GM19397 (cell line): ENCODE measurements around the gene TMEM242.
"Not testable (repeated sequence)": the region's sequence is repeated elsewhere in the genome, so short reads cannot be mapped to it uniquely, and the experiment has no call there.

ENCODE experiments used
- ATAC-seq: cut with Tn5 transposase; IDR thresholded peaks from one replicate; pipeline ENCODE4 v1.9.1; 2021; ENCODE audit warnings: mild to moderate bottlenecking, moderate library complexity; ENCODE audit not compliant: unreplicated experiment

The TMEM242 gene

DNA sequence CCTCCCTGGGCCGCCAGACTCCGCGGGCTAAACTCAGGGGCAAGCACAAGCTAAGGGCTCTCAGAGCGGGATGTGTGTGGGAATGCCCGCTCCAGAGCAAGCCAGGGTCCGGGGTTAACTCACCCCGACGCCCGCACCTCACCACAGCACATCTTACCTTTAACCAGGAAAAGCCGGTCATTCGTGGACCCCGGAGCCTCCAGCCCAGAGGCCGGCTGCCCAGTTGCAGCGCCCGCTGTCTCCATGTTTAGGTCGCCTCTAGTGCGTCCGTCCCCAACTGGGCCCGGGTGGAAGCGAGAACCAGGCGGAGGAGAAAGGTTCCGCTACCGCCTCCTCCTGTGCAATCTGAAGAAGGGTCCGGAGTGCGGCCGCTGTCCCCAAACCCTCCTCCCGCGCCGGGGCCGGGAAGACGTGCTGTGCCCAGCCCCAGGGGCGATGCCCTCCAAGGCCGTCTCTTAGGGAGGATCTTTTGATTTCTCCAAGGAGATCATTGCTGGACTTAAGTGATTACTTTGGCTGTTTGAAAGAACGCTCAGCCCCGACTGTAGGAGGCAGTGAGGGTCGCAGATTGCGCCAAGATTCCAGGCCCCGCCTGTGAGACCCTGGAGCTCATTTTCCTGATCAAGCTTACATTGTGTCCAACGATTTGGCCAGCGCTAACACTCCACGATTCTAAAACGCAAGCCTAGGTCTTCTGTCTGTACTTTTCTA is at the start of gene TMEM242:
TSS of gene TMEM242 (minus strand) at position 265 of the 711 bp plus-strand sequence. CDS start at position 245, 20 bp downstream.
- peak; percentile 91 for ATAC-seq

DNA sequence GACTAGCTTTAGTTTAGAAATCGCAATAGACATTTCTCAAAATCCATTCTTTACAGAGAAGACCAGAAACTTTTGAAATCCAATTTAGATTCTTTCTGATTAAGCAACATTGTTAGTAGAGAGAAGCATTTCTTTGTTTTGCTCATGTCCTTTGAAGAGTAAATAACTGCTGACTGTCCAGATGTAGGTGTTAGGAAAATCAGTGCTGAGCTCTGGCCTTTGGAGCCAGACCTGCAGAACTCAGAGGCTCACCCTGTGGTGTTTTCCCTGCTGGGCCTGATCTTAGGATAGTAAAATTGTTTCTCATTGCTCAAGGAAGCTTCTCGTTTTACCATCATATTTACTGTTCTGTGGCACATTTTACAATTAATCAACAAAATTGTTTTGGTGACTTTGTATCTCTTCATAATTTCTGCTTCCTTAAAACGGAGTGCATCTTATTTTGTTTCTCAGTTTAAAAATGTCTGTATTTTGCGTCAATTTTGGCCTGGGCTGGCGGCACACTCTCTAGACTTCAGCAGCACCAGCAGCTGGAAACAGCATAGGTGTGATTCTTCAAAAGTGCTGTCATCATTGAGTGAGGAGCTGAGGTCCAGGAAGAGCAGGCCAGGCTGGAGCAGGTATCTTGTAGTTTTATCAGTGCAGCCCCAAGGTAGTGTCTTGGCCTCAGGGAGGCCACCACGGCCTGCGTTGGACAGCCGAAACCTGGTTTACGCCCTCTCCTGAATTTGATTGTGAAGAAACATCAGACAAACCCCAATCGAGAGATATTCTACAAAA is 49.4 kb upstream of the TMEM242 start:
- no peak for ATAC-seq

DNA sequence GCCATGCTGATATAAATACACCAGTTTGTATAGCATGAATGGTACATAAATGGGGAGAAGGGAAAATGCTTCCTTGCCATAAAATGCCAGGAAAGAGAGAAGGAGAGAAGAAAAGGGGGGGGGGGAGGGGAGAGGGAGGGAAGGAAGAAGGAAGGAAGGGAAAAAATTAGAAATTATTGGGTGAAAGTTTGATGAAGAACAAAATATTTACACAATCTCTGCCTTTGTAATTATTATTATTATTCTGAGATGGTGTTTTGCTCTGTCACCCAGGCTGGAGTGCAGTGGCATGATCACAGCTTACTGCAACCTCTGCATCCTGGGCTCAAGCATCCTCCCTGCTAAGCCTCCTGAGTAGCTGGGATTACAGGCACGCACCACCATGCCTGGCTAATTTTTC is 47.4 kb upstream of the TMEM242 start:
- ATAC-seq: no peak

DNA sequence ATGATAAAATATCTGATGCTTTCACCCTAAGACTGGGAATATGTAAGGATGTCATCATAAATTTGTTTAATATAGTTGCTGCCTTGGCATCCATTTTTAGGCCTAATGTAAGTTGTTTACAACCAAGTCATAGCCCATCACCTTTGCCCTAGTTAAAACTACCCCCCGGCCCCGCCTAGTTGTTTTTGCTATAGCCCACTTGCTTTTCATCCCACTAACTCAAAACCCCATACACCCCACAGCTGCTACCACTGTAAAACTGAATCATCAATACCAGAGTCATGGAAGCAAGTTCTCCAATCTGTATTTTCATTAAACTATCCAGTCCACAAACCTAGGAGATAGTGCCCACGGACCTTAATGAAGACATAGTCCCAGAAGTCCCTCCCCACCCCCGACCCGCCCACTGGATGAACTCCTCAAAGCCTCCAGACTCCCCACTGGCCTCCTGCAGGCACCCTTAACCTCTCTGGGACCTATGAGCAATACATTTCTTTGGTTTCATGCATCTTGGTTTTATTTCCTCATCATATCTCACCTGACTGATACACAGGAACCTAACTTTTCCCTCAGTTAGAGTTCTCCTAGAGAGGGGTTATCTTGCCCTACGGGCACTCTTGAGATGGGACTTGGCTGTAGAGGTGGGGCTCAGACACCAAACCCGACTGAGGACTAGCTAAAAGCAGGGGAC is 45.2 kb upstream of the TMEM242 start:
- ATAC-seq: no peak

DNA sequence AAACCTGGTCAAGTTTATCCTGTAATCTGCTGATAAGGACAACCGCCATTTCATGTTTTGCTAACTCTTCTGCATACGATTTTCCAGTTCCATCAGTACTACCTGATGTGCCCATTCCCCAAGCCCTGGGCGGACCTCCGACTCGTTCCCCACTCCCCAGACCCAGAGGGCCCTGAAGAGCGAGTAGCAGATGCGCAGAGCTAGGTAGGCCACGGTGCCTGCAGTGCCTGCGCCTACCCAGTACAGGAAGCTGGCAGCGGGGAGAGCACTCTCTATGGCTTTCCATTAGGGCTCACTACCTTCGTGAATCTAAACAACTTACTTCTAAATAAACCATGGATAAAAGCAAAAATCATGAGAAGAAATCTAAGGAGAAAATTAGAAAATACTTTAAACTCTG is 43.3 kb upstream of the TMEM242 start:
- ATAC-seq: no peak

DNA sequence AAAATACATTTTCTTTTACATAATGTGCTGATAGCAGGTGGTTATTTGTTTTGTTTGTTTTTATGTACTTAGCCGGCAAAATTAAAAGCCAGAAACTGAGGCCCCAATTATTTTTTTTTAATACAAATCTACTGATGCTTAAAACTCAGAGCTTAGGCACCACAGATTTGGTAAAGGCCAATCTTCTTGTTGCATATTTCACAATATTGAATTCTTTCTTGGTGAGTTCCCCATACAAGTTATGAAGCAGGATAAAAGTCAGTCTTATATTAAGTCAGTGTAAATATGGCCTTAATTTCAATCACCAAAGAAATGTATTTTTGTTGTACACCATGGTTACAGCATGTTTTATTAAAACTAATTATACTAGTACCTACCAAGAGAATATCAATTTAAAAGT is 41.4 kb upstream of the TMEM242 start:
- ATAC-seq: no peak

DNA sequence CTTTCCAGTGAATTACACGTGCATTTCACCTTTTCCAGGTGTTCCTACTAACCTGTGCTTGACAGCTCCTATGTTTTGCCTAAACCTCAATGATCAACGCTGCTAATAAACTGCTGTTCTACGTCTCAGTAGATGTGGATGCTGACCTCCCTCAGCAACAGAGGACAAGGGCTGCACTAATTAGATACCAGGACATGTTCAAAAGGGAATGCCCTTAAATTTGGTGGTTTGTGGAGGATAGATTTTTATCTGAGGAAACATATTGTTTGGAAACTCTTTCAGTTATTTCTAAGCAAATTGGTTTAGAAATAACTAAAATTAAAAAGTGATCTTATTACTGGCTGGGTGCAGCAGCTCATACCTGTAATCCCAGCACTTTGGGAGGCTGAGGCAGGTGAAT is 38.6 kb upstream of the TMEM242 start:
- no peak for ATAC-seq

DNA sequence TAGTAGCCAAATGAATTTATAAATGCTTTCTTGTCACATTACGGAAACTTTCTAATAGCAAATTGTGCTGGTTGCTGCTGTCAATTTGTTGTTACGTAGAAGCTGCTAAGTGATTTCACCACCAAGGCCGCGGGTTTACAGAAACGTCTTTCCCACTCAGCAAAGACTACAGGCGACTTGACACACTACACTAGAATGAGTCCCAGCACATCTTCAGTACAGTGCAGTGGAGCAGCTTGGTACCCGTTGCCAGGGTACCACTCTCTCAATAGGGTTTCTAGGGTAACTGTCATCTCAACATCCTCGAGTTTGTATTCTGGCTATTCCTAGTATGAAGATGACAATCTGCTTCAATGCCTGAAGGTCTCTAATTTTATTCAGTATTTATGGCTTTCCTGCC is 35.0 kb upstream of the TMEM242 start:
- ATAC-seq: no peak

DNA sequence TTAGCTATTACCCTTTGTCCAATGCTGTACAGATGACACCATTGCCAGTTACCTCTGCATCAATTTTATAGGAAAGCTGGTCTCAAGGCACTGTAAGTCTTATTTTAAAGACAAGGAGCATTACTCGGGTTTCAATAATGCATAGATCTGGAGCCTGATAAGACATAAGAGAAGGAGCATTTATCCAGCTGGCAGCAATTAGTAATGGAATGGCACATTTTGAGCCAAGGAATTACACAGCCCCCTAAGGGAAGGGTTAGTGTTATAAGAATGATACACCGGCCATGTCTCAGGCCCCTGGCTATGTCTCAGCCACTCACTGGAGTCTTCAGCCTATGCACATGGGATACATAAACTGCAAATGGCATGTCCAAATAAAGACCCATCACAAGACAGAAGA is 23.1 kb upstream of the TMEM242 start:
- no peak for ATAC-seq

DNA sequence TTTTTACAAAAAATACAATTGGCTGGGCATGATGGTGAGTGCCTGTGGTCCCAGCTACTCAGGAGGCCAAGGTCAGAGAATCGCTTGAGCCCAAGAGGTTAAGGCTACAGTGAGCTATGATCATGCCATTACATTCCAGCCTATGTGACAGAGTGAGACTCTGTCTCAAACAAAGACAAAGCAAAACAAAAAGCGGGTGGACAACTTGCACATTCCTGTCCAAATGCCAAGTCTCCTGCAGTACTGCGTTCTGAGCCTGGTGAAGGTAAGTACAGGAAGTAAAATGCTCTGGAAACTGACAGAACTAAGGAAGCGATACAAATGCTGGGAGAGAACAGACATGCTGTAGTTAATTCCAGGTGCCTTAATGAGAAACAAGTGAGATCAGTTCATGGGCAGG is 20.4 kb upstream of the TMEM242 start:
- ATAC-seq: no peak

DNA sequence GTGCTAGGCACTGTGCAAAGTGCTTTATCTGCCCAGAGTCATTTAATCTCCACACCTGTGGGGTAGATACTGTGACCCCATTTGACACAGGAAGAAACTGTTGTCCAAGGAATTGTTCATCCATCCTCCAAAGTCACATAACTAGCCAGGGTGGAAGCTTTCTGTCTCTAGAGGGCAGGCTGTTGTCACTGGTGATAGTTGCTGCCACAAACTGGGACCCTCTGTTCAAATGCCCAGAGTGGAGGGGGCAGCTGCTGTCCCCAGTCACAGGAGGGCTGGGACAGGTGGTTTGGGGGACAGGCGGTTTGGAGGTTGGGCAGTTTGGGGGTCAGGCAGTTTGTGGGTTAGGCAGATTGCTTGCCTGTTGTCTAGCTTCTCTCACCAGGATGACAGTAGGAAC is 16.1 kb upstream of the TMEM242 start:
- no peak for ATAC-seq

DNA sequence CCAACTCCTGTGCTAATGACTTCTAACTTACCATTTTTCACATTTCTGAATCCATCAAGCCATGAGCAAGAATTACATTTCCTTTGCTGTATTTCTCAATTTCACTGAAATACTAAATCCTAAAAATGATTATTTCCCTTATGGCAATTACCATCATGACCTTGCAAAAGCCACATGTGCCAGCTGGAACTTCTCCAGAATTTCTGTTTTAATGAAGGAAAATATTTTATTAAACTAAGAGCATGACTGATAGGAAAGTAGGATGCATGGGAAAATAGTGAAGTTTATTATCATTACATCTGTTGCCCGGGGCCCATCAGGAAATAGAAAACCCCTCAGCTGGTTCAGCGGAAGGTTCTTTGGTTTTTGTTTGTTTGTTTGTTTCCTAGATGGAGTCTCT is 14.4 kb upstream of the TMEM242 start:
- no peak for ATAC-seq

DNA sequence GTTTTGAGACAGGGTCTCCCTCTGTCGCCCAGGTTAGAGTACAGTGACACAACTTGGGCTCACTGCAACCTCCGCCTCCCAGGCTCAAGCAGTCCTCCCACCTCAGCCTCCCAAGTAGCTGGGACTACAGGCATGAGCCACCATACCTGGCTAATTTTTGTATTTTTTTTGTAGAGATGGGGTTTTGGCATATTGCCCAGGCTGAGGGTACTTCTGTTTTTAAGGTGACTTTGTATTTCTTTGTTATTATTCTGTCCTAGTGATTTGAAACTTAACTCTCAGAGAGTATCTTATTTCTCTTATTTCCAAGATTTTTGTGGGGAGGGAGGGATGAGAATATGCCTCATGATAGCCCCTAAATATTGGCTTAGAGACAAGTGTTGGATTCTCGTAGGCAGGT is 14.0 kb upstream of the TMEM242 start:
- not testable (repeated sequence) for ATAC-seq

DNA sequence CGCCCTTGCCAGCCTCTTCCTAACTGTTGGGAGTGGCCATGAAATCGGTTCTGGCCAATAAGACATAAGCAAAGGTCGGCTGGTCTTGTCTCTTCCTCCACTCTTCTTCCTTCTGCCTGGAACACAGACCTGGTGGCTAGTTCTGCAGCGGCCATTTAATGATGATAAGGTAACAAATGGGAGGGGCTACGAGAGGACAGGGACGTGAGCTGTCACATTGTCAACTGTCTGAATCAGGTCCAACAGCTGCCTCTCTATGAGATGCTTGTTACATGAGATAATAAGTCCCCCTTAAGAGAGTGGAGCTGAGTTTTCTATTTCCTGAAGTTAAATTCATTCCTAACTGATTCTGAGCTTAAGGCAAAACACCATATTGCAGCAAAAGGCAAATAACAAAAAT is 12.5 kb upstream of the TMEM242 start:
- no peak for ATAC-seq

DNA sequence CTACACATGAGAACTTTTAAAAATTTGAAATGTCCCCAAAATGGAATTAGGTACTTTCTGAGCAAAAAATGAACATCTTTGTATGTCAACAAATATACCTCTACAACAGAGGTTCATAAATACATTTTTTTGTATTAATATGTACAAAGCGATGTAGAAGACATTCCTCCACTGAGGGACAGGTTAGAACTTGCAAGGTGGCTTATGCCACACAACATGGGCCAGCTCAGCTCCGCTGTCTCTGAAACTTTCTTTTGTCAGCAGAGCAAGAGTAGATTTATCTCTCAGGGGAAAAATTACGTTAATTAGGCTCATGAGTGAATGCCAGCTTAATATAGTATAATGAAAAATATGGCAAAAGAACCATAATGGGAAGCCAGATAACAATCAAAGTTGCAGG is 10.6 kb upstream of the TMEM242 start:
- ATAC-seq: no peak

DNA sequence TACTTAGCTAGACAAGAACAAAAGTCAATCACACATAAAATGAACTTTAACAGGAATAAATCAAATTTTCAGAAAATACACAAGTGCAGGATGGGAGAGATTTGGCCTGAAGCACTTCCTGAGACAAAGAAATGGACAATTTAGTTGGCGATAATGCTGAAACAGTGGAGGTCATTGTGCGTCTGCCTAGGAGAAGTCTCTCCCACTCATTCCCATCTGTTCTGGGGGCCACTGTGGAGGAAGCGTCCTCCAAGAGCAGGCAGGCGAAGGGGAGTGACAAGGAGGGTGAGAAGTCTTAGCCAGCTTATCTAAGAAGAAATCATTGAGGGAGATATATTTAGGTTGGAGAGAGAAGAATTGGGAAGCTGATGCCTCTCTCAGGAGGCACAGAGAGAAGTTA is 10.2 kb upstream of the TMEM242 start:
- ATAC-seq: no peak

DNA sequence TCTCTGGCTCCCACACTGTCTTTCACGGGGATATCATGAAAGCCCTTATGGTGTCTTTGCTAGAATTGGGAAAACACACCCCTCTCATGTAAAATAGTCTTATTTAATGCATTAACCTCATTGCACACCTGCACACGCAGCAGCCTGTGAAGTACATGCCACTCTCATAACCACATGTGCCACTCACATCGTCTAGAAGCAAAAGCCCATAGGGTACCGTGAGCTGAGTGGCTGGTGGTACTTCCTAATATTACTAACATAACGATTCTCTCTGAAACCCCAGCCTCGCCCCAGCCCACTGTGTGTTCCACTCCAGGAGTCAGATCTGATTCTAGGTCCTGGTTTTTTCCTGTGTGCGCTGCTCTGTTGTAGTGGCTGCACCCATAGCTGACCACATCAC is 9.5 kb upstream of the TMEM242 start:
- no peak for ATAC-seq

DNA sequence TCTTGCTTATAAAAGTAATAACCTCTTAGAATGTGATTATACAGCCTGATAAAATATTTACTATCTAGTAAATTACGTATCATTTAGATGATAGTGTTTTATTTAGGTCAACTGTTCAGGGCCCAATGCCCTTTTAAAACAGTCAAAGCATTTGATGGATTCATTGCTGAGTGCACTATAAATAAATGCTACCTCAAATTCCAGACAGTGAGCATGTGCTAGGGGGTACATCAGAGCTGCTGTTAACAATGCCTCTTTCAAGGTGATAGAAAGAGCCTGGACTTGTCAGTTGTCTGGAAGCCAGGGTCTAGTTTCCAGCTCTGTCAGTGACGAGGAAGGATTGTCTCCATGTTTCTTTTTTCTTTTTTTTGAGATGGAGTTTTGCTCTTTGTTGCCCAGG is 7.5 kb upstream of the TMEM242 start:
- ATAC-seq: no peak

DNA sequence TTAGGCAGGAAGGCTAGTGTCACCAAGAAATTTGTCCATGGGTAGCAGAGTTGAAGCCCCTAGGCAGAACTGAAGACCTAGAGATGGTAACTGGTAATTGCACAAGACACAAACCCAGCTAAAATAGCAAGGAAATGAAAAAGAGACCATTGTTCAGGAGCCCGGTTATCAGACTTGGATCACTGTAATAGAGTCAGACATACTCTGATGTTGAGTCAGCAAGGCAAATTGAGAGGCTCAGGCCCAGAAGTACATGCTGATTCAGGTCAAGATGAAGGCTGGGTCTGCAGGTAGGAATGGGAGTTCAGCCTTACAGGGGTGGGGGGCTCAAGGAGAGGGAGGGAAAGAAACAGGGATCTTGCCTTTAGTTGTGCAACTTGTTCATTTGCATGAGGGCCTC is 6.5 kb upstream of the TMEM242 start:
- ATAC-seq: no peak

DNA sequence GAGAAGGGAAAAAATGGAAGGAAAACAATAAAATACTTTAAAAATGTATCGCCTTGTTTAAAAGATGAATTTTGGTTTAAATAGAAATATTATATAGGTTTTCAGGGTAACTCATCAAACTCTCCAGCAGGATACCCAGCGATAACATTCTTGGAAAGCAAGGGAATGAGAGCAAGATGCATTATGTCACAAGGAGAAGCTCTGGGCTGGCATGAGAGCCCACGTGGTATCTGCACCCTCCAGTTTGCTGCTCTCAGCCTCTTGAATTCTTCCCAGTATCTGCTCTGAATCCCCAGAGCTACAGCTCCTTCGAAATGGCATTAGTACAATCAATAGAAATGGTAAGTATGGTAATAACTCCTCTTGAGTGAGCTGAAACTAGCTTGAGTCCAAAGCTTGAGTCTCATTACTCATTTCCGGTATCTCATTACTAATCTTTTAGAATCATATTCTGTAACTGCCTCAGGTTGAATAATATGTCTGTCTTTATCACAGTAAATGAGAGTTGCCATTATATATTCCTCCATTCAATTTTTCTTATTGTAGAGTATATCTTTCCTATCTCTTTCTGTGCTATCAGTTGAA is 4.9 kb upstream of the TMEM242 start:
- ATAC-seq: no peak

DNA sequence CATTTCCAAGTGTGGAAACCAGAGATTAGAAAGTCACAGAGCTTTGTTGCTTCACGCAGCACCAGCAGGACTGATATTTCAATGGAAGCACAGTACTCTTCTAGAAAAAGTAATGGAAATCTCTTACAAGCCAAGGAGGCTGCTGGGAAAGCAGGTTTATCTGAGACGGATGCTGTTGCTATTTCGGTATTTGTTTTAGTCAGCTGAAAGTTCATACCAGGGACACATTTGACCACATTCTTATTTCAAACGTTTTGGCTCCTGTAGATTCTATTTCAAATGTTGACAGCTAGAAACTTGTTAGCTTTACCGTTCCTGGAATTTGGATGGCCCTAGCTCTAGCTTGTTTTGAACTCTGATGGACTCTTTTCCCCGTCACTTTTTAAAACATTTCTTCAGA is 3.7 kb upstream of the TMEM242 start:
- no peak for ATAC-seq
